ENCODE data around the gene SH3TC2.

GRCh38 chr5:148989567-148989966 lies 73.3 kb downstream of the SH3TC2 start:
- TF ChIP-seq FOS (IDR thresholded peaks at IDR 0.05; ENCODE audit: low read depth, low read length) (no peak), CTCF (conservative IDR thresholded peaks at IDR 0.05; ENCODE audit: low read depth, low read length) (no peak), BHLHE40 (IDR thresholded peaks at IDR 0.05; ENCODE audit: low read depth, low read length) (no peak), CEBPB (IDR thresholded peaks at IDR 0.05; ENCODE audit: low read depth, low read length) (no peak), MAZ (IDR thresholded peaks at IDR 0.05; ENCODE audit: borderline replicate concordance, low read depth, low read length) (no peak), USF2 (IDR thresholded peaks at IDR 0.05; ENCODE audit: low read depth, low read length) (no peak)

All from IMR-90 (cell line).